ENCODE data around the gene HS3ST1.

GRCh38 chr4:11397819-11398610 lies 30.7 kb downstream of the HS3ST1 start:
- no peak for TF ChIP-seq CTCF (IDR thresholded peaks at IDR 0.05)
- no peak for TF ChIP-seq POLR2A (IDR thresholded peaks at IDR 0.05)
